Fibroblast of skin of right biceps (primary cell): Measurements from ENCODE around the gene TP53INP2.

Experiments used
- DNase-seq: peaks from one replicate; pipeline ENCODE4 v3.0.0-alpha.2; 2013

The TP53INP2 gene

DNA sequence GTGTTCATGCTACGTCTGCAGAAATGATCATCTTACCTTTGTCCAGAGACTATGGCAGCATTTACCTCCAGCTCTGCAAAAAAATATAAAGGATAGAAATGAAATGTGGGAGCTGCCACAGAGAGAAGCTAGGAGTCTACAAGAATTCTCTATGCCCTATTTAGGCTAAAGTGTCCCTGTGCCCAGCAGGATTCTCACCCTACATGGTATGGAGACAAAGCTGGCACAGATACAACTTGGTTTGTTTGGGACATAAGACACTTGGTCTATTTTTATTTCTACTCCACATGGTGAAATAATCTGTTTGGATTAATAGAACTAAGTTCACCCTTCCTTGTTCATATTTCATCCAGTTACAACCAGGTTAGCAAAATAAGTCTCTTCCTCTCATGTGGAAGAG is 28.4 kb downstream of the TP53INP2 start:
- no peak for DNase-seq

DNA sequence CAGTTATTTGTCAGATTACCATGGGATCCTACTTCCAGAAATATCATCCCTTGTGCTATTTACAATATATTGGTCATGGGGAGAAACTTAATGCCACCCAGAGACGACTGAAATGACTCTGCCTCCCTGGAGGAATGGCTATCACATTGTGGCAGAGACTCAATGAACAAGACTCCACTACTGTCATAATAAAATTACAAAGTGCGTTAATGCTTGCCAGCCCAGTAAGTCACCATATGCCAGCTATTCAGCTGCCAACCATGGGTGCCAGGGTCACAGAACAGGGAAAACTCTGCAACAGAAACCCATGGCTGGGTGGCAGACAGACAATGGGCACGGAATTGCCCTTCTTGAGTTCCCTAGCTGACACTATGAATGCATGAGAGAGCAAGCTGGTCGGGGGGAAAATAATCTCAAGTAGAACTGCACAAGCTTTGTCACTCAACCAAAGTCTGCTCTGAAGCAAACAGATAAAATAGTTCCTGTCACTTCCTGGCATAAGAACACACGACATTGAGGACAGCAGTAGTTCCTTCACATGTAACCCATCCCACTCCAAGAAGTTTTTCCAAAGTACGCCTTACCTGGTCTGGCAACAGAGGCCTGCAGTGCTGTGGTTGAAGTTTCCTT is 32.1 kb downstream of the TP53INP2 start:
- DNase-seq = no peak

DNA sequence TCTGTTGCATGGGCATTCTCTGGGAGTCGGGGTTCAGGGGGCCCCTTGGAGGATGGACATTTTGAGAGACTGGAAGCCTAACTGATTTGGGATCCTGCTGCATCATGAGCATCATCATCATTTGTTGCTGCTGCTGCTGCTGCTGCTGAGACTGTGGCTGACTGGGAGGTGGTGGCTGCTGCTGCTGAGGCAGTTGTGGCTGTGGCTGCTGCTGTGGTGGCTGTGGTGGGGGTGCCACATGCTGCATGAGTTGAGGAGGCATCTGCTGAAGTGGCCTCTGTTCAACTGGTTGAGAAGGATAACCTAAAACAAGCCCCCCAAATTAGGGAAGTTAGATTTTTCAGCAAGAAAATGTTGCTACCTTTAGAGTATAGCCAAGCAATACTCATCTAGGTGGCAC is 38.9 kb downstream of the TP53INP2 start:
- no peak for DNase-seq

DNA sequence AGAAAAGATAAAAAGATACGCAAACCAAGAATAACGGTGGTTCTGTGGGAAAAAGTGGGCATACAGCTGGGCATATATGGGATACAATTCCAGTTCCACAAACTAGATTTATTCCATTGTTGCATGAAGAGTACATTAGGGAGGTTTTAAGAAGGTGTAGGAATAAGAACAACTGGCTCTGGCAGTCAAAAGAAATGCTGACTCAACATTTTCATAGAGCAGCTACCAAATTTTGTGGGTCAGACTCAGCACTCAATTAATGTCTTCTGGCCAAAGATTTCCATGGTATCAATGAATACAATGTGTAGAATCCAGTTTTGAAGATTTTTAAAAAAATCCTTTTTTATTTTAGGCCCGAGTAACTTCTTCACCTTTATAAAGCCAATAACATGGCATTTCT is 40.2 kb downstream of the TP53INP2 start:
- no peak for DNase-seq

DNA sequence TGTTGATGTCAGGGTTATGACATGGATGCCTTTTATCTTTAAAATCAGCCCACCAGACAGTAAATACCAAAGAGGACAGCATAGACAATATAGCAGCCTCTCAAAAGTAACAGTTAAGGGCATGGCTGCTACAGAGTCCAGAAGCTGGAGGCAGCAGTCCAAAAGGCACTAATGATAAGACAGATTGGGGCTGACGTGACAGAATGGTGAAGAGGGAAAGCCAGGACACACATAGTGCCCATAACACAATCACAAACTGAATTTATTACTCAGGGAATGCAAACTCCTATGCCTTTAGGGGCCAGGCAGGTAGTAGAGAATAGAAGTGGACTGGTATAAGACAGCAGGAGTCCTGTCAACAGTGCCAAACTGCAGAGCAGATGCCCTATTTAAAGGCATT is 40.7 kb downstream of the TP53INP2 start:
- no peak for DNase-seq

DNA sequence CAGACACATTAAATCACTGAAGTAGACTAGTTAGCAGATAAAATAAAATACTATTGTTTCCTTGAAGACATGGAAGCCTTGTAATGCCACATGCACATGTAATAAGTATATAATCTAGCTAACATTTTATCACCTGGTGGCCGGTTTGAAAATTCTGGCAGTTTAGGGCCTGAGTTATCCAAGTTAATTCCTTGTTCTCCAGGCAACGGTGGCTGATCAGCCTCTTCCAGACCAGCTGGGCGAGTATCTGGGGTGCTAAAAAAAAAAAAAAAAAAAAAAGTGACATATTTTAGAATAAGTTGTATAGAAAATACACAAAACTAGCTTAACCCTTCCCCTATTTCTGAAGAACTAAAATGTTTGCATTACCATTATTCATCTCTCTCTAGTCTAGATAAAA is 42.5 kb downstream of the TP53INP2 start:
- DNase-seq = no peak

DNA sequence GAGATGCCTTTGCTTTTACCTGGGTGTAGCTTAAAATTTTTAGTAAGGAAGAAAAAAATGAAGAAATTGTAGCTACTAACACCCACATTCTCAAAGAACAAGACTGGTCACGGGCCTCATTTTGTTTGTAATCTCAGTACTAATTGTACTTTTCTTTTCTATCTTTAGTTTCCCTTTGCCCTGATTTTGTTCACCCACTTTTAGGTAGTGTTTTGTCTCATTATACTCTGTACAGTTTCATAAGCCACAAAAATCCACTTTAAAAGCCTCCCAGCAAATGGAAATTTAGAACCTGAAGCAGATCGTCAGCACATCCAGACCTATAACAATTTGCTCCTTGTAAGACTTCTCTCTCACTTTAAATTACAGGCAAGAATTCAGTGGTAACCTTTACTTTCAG is 43.3 kb downstream of the TP53INP2 start:
- DNase-seq = no peak

DNA sequence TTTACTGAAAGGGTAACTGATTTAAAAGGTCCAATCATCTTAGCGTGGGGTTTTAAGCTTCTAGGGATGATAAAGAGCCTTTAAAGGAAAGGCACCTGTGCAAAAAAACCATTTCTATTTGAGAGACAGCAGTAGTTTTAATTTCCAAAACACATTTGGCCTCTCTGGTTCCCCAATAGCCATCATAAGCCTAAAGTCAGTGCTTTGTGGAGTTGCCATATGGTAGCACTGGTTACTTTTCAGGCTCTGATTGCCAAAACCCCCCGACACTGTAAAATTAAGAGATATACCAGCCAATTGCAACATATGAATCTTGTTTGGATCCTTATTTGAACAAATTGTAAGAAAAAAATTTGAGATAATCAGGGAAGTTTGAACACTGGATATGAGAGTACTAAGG is 44.6 kb downstream of the TP53INP2 start:
- no peak for DNase-seq

DNA sequence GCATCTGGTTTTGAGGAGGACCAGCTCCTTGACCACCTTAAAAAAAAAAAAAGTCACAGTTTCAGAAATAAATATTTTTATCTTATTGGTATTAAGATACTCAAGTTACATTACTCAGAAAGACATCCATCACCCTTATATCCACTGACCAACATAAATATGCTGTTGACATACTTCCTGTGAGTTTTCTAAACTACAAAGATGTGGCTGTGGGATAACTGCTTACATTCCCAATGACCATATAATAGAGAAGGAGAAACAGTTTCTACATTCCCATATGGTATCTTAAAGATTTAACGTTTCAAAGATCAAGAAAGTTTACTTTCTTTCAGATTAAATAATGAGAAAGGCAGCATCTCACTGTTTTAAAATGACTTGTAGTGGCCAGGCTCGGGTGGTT is 46.3 kb downstream of the TP53INP2 start:
- DNase-seq = no peak

DNA sequence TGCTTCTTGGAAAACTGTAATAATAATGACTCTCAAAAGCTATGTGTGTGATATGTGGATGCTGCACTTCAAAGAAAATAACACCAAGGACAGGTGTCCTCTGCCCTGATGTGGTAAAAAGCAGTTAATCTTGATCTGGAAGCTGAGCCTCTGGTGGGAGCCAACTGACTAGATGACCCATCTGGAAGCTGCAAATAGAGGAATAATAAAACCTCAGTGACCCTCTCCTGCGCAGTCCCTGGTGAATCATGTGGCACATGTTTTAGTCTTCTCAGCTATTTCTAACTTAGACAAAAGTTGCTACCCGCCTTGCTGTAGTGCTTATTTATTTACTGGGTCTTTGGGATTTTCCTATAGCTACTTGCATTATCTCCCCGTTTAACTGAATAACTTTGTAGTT is 47.3 kb downstream of the TP53INP2 start:
- DNase-seq = no peak

DNA sequence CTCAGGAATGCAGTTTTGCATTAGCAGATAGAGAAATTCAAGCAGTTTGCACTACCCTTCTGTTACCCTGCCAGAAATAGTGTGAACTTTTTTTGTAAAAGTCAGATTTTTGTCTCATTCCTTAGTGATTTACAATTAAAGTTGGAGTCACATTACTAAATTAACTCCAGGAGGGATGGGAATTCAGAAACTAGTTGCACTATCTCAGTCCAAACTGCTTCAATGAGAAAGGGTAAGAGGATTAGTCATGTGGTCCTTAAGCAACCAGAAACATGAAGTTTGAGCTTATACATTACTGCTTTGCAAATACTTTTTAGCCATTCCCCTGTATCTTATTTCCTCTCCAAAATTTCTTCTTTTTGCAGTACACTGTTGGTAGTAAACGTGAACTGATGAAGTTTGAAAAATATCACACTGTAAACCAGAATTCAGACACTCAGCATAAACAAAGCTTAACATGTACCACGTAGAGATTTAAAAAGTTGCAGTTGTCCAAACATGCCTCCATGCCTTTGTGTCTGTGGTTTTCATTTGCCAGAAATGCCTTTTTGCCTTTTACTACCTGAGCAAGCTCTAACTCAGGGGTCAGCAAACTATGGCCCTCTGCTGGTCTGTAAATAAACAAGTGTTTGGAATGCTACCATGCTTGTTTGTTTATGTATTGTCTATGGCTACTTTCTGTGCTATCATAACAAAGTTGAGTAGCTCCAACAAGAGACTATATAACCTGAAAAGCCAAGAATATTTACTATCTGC is 49.7 kb downstream of the TP53INP2 start:
- DNase-seq = peak; percentile 41

DNA sequence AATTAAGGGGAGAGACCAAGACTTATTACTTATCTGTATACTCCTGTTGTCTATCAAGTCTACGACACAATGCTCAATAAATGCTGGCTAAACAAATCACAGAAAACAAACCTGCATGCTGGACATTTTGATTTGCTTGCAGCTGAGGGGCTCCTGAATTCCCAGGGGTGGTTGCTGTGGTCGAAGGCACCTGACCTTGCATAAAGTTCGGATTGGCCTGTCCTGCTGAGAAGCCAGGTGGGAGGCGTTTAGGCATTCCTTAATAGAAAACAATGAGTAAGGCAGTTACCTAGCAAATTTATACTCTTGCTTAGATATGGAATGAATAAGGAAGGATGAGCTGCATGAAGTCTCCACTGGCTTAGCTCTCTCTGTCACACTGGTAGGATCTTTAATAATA is 50.5 kb downstream of the TP53INP2 start:
- no peak for DNase-seq

DNA sequence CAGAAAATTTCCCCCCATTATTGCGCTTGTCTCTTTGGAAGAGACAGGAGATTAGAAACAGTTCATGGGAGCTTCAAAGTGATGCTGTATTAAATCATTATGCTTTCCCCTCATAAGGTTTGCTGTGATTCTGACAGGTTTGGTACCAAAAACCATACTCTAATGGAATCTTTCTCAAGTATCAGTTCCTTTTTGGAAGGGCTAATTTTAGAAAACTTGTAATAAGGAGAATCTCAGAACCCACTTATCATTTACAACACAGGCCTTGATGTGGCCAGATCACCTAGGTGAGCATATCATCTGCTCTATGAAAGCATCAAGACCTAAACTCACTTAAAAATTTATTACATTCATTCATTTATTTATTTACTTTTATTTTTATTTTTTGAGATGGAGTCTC is 51.2 kb downstream of the TP53INP2 start:
- DNase-seq = no peak

DNA sequence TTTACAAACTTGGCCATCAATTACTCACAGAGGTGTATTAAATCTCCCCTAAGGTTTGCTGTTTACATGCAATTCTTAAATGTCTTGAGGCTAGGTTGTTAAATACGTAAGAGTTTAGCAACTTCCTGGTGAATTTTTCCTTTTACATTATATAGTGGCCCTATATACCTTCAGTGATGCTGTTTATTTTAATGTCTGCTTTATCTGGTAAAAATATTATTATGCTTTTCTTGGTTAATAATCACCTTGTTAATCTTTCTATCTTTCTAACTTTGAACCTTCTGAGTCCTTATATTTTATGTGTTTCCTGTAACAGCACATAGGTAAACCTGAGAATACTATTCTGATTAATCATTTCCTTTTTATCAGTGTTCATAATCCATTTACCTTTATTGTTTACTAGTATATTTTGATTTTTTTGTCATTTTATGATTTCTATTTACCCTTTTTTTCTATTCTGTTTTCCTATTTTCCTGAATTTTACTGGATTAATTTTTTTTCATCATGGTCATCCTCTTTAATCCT is 57.9 kb downstream of the TP53INP2 start:
- no peak for DNase-seq
